ENCODE measurements around the gene SLC2A5.

Gene SLC2A5

DNA sequence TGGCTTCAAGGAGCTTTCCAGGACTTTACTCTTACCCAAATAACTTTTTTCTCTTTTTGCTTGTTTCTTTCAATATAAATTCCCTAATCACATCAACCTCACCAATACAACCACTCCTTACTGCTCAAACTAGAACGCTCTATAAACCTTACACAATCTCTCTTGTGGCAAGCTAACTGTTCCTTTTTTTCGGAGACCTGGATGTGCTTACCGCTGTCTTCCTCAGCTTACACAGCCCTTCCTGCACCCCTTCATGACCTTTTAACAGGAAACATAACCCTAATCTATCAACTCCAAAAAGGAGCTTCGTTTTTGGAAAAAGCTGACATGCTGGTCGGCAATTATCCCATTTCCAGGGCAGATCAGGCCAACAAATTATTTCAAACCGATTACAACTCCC lies 24.1 kb upstream of the SLC2A5 start:
- H3K4me1 Mint-ChIP-seq: peaks cover 5% of the 10 kb centered on the region
- H3K9me3 Mint-ChIP-seq: peaks cover 46% of the 10 kb centered on the region
- TF ChIP-seq, protein P1, sequence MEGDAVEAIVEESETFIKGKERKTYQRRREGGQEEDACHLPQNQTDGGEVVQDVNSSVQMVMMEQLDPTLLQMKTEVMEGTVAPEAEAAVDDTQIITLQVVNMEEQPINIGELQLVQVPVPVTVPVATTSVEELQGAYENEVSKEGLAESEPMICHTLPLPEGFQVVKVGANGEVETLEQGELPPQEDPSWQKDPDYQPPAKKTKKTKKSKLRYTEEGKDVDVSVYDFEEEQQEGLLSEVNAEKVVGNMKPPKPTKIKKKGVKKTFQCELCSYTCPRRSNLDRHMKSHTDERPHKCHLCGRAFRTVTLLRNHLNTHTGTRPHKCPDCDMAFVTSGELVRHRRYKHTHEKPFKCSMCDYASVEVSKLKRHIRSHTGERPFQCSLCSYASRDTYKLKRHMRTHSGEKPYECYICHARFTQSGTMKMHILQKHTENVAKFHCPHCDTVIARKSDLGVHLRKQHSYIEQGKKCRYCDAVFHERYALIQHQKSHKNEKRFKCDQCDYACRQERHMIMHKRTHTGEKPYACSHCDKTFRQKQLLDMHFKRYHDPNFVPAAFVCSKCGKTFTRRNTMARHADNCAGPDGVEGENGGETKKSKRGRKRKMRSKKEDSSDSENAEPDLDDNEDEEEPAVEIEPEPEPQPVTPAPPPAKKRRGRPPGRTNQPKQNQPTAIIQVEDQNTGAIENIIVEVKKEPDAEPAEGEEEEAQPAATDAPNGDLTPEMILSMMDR (IDR thresholded peaks at IDR 0.05): no peak
- peaks cover 14% of the 10 kb centered on the region for H3K36me3 Mint-ChIP-seq (ENCODE audit: low read depth)
- H3K27me3 Mint-ChIP-seq (ENCODE audit: low read depth, poor library complexity): peaks cover 3% of the 10 kb centered on the region
- H3K4me3 Mint-ChIP-seq: no peak overlapping the region
- DNase-seq: no peak
- H3K27ac Mint-ChIP-seq: no peak overlapping the region

DNA sequence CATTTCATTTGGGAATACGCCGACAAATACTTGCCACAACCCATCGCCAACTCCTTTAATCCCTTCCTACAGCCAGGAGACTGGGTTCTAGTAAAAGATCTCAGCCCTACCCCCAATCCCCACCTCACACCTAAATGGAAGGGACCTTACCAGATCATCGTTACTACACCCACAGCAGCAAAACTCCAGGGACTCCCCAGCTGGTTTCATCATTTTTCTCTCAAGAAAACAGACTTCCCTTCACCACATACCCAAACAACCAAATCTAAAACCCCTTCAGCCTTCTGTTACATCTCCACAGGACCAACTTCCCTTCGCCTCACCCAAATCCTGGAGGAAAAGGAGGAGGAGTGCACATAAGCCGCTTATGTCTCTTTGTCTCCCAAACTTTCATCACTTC lies 23.7 kb upstream of the SLC2A5 start:
- Mint-ChIP-seq H3K9me3 (peaks cover 46% of the 10 kb centered on the region), H3K27me3 (ENCODE audit: low read depth, poor library complexity) (peaks cover 3% of the 10 kb centered on the region), H3K4me3 (no peak overlapping the region), H3K27ac (no peak overlapping the region), H3K36me3 (ENCODE audit: low read depth) (peaks cover 14% of the 10 kb centered on the region), H3K4me1 (peaks cover under 1% of the 10 kb centered on the region)
- TF ChIP-seq, protein P1 (IDR thresholded peaks at IDR 0.05): no peak
- no peak for DNase-seq

- no peak overlapping the region for H3K27ac Mint-ChIP-seq
- H3K4me1 Mint-ChIP-seq: peaks cover 21% of the 10 kb centered on the region
- peaks cover 15% of the 10 kb centered on the region for H3K36me3 Mint-ChIP-seq (ENCODE audit: low read depth)
- peaks cover 29% of the 10 kb centered on the region for H3K9me3 Mint-ChIP-seq
- TF ChIP-seq, protein P1 (IDR thresholded peaks at IDR 0.05): no peak
- peaks cover 14% of the 10 kb centered on the region for H3K27me3 Mint-ChIP-seq (ENCODE audit: low read depth, poor library complexity)
- no peak for DNase-seq
- H3K4me3 Mint-ChIP-seq: no peak overlapping the region
Measured at GRCh38 chr1:9088807-9089206, 19.4 kb upstream of the SLC2A5 start.

DNA sequence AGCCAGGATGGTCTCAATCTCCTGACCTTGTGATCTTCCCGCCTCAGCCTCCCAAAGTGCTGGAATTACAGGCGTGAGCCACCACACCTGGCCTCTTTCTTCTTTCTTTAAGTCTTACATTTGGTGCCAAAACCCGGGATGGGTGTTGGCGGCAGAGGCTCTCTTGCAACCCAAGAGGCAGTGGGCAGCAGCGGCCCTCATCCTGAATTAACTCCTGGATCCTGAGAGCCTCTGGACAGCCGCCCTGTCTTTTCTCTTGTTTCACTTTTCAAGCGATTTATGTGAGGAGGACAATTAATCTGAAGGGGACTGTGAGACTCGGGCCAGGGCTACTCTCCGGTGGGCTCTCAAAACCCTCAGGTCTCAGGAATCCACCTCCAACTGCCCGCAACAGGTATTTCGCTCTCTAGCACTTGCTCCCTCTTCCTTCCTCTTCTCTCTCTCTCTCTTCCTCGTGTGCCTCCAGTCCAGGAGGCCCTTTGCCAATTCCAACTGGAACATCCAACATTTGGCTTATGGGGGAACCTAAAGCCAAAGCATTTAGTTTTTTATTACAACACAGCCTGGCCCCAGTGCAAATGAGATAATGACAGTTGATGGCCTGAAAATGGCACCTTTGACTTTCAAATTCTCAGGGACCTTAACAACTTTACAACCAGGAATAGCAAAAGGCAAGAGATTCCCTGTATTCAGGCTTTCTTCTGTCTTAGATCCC lies 18.1 kb upstream of the SLC2A5 start:
- Mint-ChIP-seq H3K4me1 (peaks cover 28% of the 10 kb centered on the region), H3K36me3 (ENCODE audit: low read depth) (peaks cover 15% of the 10 kb centered on the region), H3K9me3 (peaks cover 29% of the 10 kb centered on the region), H3K4me3 (no peak overlapping the region), H3K27ac (no peak overlapping the region), H3K27me3 (ENCODE audit: low read depth, poor library complexity) (peaks cover 14% of the 10 kb centered on the region)
- no peak for DNase-seq
- TF ChIP-seq, protein P1 (IDR thresholded peaks at IDR 0.05): no peak

DNA sequence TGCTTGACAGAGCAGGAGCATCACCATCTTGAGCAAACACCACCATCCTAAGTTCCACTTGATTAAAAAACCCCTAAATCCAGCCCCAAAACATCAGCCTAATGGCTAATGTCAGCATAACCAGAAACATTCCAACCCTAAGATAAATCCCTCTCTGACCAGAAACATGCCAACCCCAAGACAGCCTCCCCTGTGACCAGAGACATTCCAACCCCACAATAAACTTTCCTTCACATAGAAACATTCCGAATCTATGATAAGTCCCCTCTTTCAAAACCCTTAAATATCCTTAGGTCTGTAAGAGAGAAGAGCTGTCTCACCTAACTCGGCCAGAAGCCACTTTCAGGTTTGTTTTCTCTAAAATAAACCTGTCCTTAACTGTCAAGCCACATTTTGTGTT lies 17.4 kb upstream of the SLC2A5 start:
- no peak for DNase-seq
- Mint-ChIP-seq H3K27me3 (ENCODE audit: low read depth, poor library complexity) (peaks cover 14% of the 10 kb centered on the region), H3K9me3 (peaks cover 29% of the 10 kb centered on the region), H3K27ac (no peak overlapping the region), H3K4me3 (no peak overlapping the region), H3K4me1 (peaks cover 33% of the 10 kb centered on the region), H3K36me3 (ENCODE audit: low read depth) (peaks cover 15% of the 10 kb centered on the region)
- TF ChIP-seq, protein P1 (IDR thresholded peaks at IDR 0.05): no peak

DNA sequence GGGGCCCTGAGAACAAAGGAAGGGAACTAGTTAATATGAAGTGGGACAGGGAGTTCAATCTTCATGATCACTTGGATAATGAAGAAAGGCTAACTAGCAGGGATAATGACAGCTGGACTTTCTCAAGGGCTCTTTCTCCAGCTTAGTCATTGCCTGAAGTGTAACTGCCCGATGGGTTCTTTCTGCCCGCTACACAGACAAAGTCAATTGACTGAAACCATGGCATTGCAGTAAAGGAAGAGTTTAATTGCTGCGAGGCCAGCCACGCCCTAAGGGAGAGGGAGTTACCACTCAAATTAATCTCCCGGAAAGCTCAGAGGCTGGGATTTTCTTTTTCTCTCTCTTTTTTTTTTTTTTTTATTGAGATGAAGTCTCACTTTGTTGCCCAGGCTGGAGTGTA lies 16.6 kb upstream of the SLC2A5 start:
- H3K27ac Mint-ChIP-seq: peak overlapping the region; percentile 35
- peaks cover 15% of the 10 kb centered on the region for H3K36me3 Mint-ChIP-seq (ENCODE audit: low read depth)
- H3K4me1 Mint-ChIP-seq: peaks cover 33% of the 10 kb centered on the region

More for the DNA sequence above, 16.6 kb upstream of the SLC2A5 start:
- TF ChIP-seq, protein P1 (IDR thresholded peaks at IDR 0.05): no peak
- peaks cover 29% of the 10 kb centered on the region for H3K9me3 Mint-ChIP-seq
- no peak overlapping the region for H3K4me3 Mint-ChIP-seq
- DNase-seq: no peak
- H3K27me3 Mint-ChIP-seq (ENCODE audit: low read depth, poor library complexity): peaks cover 14% of the 10 kb centered on the region
